ENCODE measurements around the gene NCL. TPM values are rescaled to one million over a fixed set of nuclear protein-coding genes. Genes with fewer than 3 reads are reported as not detected.

NCL gene
- total and polyA plus RNA-seq, 2 of the 13 experiments (the other 11 are each of a cell fraction or from before 2014, with no cell fraction given) = 105 to 779 TPM

GRCh38 chr2:231464576-231465540 lies 574 bp upstream of the NCL start (continued):
- TF ChIP-seq ZNF616 (CRISPR knock-in tag; IDR thresholded peaks at IDR 0.05; ENCODE audit: low read depth) (no peak), SKI (IDR thresholded peaks at IDR 0.05; ENCODE audit: partially characterized antibody) (no peak), DDIT3 (CRISPR knock-in tag; IDR thresholded peaks at IDR 0.05) (no peak), ZNF678 (CRISPR knock-in tag; IDR thresholded peaks at IDR 0.05) (0 out of 2 replicates have a peak, but pooled peaks have one; percentile 29), ZNF703 (CRISPR knock-in tag; IDR thresholded peaks at IDR 0.05; ENCODE audit: borderline replicate concordance) (no peak; the same call in 1 of the 2 replicates), CHD2 (IDR thresholded peaks at IDR 0.05; ENCODE audit: low read depth, low read length) (no peak), MXD3 (CRISPR knock-in tag; IDR thresholded peaks at IDR 0.05) (no peak; the same call in 1 of the 2 replicates), NR2F1 (CRISPR knock-in tag; IDR thresholded peaks at IDR 0.05) (no peak), ZNF367 (CRISPR knock-in tag; IDR thresholded peaks at IDR 0.05; ENCODE audit: borderline replicate concordance) (peak; percentile 65; the same call in 1 of the 2 replicates), ZMAT5 (CRISPR knock-in tag; IDR thresholded peaks at IDR 0.05; ENCODE audit: borderline replicate concordance, low read depth) (no peak), NRL (CRISPR knock-in tag; IDR thresholded peaks at IDR 0.05; ENCODE audit: borderline replicate concordance) (no peak), ZNF782 (CRISPR knock-in tag; IDR thresholded peaks at IDR 0.05; ENCODE audit: borderline replicate concordance) (no peak), BCLAF1 (IDR thresholded peaks at IDR 0.05) (no peak), TRIM24 (CRISPR knock-in tag; IDR thresholded peaks at IDR 0.05) (no peak), CREB1 (IDR thresholded peaks at IDR 0.05) (peak; percentile 73), CREB1 (CRISPR knock-in tag; IDR thresholded peaks at IDR 0.05) (peak; percentile 73), TP53 (CRISPR knock-in tag; conservative IDR thresholded peaks at IDR 0.05) (peak; percentile 87; the same call in 1 of the 2 replicates), NR3C1 (CRISPR knock-in tag; IDR thresholded peaks at IDR 0.05) (no peak), SOX13 (IDR thresholded peaks at IDR 0.05) (no peak), SOX13 (CRISPR knock-in tag; conservative IDR thresholded peaks at IDR 0.05 in 1 of 2, IDR thresholded peaks at IDR 0.05 in 1 of 2) (0 out of 4 replicates have a peak, but pooled peaks of 1 of the 2 experiments have one; percentile 7), ZMYM3 (CRISPR knock-in tag; IDR thresholded peaks at IDR 0.05) (peak; percentile 38; the same call in 1 of the 2 replicates), ESRRA (CRISPR knock-in tag; IDR thresholded peaks at IDR 0.05; ENCODE audit: low read depth) (0 out of 2 replicates have a peak, but pooled peaks have one; percentile 7)
- TF ChIP-seq, protein P1, sequence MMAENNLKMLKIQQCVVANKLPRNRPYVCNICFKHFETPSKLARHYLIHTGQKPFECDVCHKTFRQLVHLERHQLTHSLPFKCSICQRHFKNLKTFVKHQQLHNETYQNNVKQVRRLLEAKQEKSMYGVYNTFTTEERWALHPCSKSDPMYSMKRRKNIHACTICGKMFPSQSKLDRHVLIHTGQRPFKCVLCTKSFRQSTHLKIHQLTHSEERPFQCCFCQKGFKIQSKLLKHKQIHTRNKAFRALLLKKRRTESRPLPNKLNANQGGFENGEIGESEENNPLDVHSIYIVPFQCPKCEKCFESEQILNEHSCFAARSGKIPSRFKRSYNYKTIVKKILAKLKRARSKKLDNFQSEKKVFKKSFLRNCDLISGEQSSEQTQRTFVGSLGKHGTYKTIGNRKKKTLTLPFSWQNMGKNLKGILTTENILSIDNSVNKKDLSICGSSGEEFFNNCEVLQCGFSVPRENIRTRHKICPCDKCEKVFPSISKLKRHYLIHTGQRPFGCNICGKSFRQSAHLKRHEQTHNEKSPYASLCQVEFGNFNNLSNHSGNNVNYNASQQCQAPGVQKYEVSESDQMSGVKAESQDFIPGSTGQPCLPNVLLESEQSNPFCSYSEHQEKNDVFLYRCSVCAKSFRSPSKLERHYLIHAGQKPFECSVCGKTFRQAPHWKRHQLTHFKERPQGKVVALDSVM (CRISPR knock-in tag; IDR thresholded peaks at IDR 0.05) = peak; percentile 32; the same call in 1 of the 2 replicates

Measured in HepG2 (cell line).